Measurements from ENCODE around the gene GALNT14.

Gene GALNT14

DNA sequence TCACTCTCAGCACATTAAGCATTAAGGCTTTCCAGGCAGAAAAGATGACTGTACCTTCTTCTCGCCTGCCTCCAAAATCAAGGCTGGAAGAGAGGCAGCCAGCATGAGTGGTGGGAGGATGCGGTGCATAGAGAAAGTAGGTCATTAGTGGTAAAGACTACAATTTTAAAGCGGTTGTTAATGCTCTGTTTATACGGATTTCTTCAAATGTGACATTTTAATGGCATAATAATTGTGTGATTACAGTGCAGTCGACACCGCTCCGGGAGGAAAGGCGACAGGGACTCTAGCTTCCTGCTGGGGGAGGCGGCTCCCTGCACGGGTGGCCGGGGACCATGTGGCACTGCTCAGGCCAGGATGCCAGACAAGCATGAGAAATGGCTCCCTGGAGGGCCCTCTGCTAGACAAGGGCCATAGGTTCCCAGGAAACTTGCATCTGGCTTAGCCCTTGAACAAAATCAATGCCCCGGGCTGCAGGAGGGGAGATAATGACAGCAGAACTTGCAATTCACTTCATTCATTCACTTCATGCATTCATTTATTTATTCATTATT is 129.6 kb downstream of the GALNT14 start:
- no peak overlapping the region for H3K27ac ChIP-seq
- TF ChIP-seq, protein P1, sequence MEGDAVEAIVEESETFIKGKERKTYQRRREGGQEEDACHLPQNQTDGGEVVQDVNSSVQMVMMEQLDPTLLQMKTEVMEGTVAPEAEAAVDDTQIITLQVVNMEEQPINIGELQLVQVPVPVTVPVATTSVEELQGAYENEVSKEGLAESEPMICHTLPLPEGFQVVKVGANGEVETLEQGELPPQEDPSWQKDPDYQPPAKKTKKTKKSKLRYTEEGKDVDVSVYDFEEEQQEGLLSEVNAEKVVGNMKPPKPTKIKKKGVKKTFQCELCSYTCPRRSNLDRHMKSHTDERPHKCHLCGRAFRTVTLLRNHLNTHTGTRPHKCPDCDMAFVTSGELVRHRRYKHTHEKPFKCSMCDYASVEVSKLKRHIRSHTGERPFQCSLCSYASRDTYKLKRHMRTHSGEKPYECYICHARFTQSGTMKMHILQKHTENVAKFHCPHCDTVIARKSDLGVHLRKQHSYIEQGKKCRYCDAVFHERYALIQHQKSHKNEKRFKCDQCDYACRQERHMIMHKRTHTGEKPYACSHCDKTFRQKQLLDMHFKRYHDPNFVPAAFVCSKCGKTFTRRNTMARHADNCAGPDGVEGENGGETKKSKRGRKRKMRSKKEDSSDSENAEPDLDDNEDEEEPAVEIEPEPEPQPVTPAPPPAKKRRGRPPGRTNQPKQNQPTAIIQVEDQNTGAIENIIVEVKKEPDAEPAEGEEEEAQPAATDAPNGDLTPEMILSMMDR (conservative IDR thresholded peaks at IDR 0.05): no peak

DNA sequence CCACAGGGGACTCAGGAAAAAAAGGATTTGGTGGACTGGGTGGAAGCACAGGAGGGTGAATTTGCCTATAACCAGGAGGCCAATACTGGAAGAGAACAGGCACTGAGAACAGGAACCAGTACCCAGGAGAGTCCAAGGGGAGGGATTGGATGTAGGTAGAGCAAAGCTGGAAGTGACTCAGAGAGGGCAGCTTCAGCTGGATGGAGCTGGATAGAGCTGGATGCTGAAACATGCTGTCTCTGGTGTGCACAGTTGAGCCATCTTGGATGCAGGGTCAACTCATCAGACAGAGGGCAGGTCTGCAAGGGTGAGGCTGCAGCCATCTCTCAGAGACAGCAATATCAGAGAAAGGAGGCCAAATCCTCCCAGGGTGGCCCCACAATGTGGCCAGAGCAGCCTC is 134.0 kb downstream of the GALNT14 start:
- TF ChIP-seq, protein P1 (conservative IDR thresholded peaks at IDR 0.05): no peak
- no peak overlapping the region for H3K27ac ChIP-seq

DNA sequence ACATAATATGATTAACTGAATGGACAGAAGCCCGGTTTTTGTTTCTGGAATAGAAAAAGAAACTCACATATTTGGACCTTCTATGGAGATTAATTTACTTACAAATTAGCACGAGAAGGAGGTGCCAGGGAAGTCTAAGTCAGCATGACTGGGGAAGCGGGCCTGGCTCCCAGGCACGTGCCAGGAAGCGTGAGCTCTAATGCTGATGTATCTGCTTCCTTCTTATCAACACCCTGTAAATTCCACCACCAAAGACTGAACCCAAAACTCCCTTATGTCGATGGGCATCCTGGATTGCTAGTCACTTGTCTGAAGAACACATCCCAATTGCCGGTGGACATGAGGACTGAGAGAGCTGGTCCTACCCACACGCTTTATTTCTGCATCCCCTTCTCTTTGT is 134.5 kb downstream of the GALNT14 start:
- TF ChIP-seq, protein P1 (conservative IDR thresholded peaks at IDR 0.05): no peak
- no peak overlapping the region for H3K27ac ChIP-seq

DNA sequence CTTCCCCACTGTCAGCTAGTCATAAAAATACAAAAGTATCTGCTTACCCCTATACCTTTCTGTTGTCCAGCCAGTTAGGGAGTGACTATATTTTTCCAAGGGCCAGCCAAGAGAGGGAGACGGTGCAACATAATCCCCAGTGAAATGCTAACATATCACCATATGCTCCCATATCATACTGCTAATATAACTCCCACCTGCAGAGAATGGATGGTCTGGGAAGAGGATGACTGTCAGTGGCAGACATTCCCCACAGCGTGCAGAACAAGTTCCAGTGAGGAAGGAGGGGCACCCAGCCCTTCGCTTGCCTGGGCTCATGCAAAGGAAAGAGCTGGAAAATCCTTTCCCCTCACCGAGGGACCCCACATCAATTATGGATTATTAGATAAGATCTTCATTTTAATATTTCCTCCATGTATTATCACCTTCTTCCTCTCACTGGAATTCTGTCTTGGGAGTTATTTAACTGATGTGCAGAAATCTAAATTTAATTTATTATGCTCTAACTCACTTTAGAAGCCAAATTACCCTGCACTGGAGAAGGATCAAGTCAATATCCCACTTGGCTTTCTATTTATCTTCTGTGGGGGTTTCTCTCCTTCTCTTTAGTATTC is 135.6 kb downstream of the GALNT14 start:
- TF ChIP-seq, protein P1 (conservative IDR thresholded peaks at IDR 0.05): no peak
- no peak overlapping the region for H3K27ac ChIP-seq

DNA sequence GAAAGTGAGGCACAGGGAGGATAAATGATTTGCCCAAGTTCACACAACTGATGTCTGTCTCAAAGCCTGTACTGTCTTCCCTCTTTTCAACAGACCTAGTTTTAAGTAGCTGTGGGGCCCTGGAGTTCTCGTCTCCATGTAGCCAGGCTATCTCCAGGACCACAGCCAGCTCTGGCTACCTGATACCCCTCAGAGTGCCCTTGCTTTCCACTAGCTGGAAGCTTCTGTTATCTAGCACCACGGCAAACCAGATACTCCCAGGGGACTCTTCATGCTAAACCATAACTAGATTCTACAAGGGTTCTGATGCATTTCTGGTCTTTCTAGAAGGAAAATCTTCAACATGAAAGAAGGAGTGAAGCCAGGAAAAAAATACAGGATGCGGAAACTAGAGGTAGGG is 137.3 kb downstream of the GALNT14 start:
- TF ChIP-seq, protein P1 (conservative IDR thresholded peaks at IDR 0.05): no peak
- no peak overlapping the region for H3K27ac ChIP-seq

DNA sequence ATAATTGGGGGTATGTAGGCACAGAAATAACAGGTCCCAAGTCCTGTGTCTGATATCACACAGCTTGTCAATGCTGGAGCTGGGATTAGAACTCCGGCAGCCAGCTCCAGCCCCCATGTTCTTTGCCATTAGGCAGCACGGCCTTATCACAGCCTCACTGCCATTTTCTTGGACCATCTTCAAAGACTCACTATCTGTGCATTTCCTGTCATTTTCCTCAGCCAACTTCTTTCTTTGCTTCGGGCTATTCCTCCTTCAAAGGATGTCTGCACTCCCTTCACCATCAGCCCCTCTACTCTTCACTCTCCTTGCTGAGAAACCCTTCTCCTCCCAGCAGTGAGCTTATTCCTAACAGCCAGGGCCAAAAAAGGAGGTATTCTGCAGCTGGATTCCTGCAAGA is 139.6 kb downstream of the GALNT14 start:
- no peak overlapping the region for H3K27ac ChIP-seq
- TF ChIP-seq, protein P1 (conservative IDR thresholded peaks at IDR 0.05): no peak

DNA sequence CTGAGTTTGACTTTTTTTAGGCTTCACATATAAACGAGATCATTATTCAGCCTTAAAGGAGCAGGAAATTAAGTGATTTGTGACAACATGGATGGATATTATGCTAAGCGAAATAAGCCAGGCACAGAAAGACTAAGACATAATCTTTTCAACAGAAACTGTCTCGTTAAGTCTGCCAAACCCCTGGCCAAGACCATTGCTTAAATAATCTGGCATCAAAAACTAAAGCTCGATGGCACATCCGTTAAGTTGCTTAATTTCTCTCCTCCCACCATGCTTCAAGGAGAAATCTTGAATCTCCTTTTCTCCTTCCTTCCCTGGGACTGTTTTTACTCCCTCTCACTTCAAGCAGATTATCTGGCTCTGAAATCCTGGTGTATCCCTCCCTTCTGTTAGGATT is 140.3 kb downstream of the GALNT14 start:
- no peak overlapping the region for H3K27ac ChIP-seq
- TF ChIP-seq, protein P1 (conservative IDR thresholded peaks at IDR 0.05): no peak

Data from VCaP (cell line).